Body of pancreas (tissue), 4 donors: ENCODE data around the gene OR52N2.

Experiments
- CTCF ChIP-seq, 7 experiments: fragments of 450-650 bp in 4 of 7; fragments of 200-600 bp in 3 of 7; sonication (generic) in 3 of 7; IDR thresholded peaks; one replicate each; pipeline ENCODE4 v1.5.1; 2016 to 2019; ENCODE audit warnings: antibody characterized with exemption in 7 of 7
- POLR2A ChIP-seq, 3 donors: fragments of 450-650 bp; IDR thresholded peaks; one replicate each; pipeline ENCODE4 v1.6.1; 2016; ENCODE audit warnings: antibody characterized with exemption in 3 of 3, mild to moderate bottlenecking in 2 of 3

GRCh38 chr11:5803982-5804381, 4.7 kb upstream of the OR52N2 start:
- TF ChIP-seq CTCF (IDR thresholded peaks at IDR 0.05) (no peak), POLR2A (IDR thresholded peaks at IDR 0.05) (no peak)
